ENCODE data around the gene PAPSS2.
"Not testable (repeated sequence)": the region's sequence is repeated elsewhere in the genome, so short reads cannot be mapped to it uniquely, and the experiment has no call there.

The PAPSS2 gene

GRCh38 chr10:87630171-87630570 is 29.5 kb upstream of the PAPSS2 start:
- no peaks in the 10 kb centered on the region for H3K27me3 Mint-ChIP-seq (ENCODE audit: low read depth)
- no peak overlapping the region for H3K27ac Mint-ChIP-seq
- peaks cover 3% of the 10 kb centered on the region for H3K36me3 Mint-ChIP-seq (ENCODE audit: low read depth)
- DNase-seq (ENCODE audit: low spot score): no peak
- no peak overlapping the region for H3K4me3 Mint-ChIP-seq
- H3K4me1 Mint-ChIP-seq (ENCODE audit: low read depth): no peaks in the 10 kb centered on the region
- H3K9me3 Mint-ChIP-seq: peaks cover 5% of the 10 kb centered on the region

DNA sequence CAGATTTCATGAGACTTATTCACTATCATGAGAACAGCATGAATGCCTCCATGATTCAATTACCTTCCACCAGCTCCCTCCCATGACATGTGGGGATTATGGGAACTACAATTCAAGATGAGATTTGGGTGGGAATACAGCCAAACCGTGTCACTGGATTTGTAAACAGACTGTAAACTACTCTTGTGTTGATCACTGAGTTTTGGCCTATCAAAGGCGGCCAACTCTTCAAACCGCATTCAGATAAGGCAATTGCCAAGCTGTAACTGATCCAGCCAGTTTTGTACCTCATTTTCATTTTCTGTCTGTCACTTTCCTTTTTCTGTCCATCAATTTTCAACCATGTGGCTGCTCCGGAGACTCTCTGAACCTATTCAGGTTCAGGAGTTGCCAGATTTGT is 27.2 kb upstream of the PAPSS2 start:
- peaks cover 9% of the 10 kb centered on the region for H3K9me3 Mint-ChIP-seq
- peaks cover 3% of the 10 kb centered on the region for H3K36me3 Mint-ChIP-seq (ENCODE audit: low read depth)
- DNase-seq (ENCODE audit: low spot score): no peak

GRCh38 chr10:87634311-87634710 is 25.4 kb upstream of the PAPSS2 start:
- H3K36me3 Mint-ChIP-seq (ENCODE audit: low read depth): peaks cover 3% of the 10 kb centered on the region
- no peak for DNase-seq (ENCODE audit: low spot score)
- no peak overlapping the region for H3K27ac Mint-ChIP-seq
- H3K27me3 Mint-ChIP-seq (ENCODE audit: low read depth): no peaks in the 10 kb centered on the region
- no peak overlapping the region for H3K4me3 Mint-ChIP-seq
- H3K9me3 Mint-ChIP-seq: peaks cover 9% of the 10 kb centered on the region
- peaks cover 14% of the 10 kb centered on the region for H3K4me1 Mint-ChIP-seq (ENCODE audit: low read depth)

More for the DNA sequence above, 27.2 kb upstream of the PAPSS2 start:
- no peak overlapping the region for H3K4me3 Mint-ChIP-seq
- peaks cover 14% of the 10 kb centered on the region for H3K4me1 Mint-ChIP-seq (ENCODE audit: low read depth)
- no peaks in the 10 kb centered on the region for H3K27me3 Mint-ChIP-seq (ENCODE audit: low read depth)
- H3K27ac Mint-ChIP-seq: no peak overlapping the region

DNA sequence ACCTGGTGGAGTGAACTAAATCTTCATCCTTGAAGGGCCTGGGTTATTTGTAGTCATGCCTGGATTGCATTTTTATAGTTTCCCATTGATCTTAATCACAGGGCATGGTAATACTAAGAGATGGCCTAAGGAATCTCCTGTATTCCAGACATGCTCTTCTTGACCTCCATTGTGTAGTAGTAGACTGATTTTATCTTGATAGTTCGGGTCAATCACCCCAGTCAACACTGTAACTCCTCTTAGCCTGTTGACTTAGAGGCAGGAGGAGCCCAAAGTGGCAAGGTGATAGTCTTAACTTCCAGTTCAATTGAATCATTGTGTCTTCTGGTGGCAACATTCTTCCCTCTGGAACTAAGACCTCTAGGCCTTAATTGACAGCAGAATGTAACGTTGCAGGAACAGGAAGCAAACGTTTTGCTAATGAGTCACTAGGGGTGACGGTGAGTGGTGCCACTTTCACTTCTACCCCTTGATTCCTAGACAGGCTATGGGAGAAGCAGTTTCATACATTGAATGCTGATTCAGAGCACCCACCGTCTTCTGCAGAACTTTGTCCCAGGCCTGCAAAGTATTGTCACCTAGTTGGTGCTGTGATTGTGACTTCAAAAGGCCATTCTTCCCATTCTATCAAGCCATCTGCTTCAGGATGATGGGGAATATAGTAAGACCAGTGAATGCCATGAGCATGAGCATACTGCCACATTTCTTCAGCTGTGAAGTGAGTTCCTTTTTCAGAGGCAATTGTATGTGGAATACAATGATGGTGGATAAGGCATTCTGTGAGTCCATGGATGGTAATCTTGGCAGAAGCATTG is 24.0 kb upstream of the PAPSS2 start:
- peaks cover 9% of the 10 kb centered on the region for H3K9me3 Mint-ChIP-seq
- peaks cover 3% of the 10 kb centered on the region for H3K36me3 Mint-ChIP-seq (ENCODE audit: low read depth)
- H3K4me3 Mint-ChIP-seq: no peak overlapping the region
- peaks cover 14% of the 10 kb centered on the region for H3K4me1 Mint-ChIP-seq (ENCODE audit: low read depth)
- no peaks in the 10 kb centered on the region for H3K27me3 Mint-ChIP-seq (ENCODE audit: low read depth)
- peak; percentile 49 for DNase-seq (ENCODE audit: low spot score)
- peak overlapping the region; percentile 60 for H3K27ac Mint-ChIP-seq

GRCh38 chr10:87636313-87636915 is 23.3 kb upstream of the PAPSS2 start:
- peaks cover 14% of the 10 kb centered on the region for H3K4me1 Mint-ChIP-seq (ENCODE audit: low read depth)
- H3K27ac Mint-ChIP-seq: no peak overlapping the region
- H3K9me3 Mint-ChIP-seq: peaks cover 9% of the 10 kb centered on the region

GRCh38 chr10:87639493-87639892 is 20.2 kb upstream of the PAPSS2 start:
- no peaks in the 10 kb centered on the region for H3K27me3 Mint-ChIP-seq (ENCODE audit: low read depth)

More at GRCh38 chr10:87636313-87636915, 23.3 kb upstream of the PAPSS2 start:
- no peak for DNase-seq (ENCODE audit: low spot score)
- Mint-ChIP-seq H3K36me3 (ENCODE audit: low read depth) (peaks cover 3% of the 10 kb centered on the region), H3K27me3 (ENCODE audit: low read depth) (no peaks in the 10 kb centered on the region), H3K4me3 (no peak overlapping the region)

GRCh38 chr10:87640043-87640442 is 19.6 kb upstream of the PAPSS2 start:
- Mint-ChIP-seq H3K36me3 (ENCODE audit: low read depth) (no peaks in the 10 kb centered on the region), H3K4me1 (ENCODE audit: low read depth) (peaks cover 14% of the 10 kb centered on the region), H3K4me3 (no peak overlapping the region), H3K27me3 (ENCODE audit: low read depth) (no peaks in the 10 kb centered on the region), H3K9me3 (peaks cover 5% of the 10 kb centered on the region), H3K27ac (no peak overlapping the region)
- DNase-seq (ENCODE audit: low spot score): no peak

More at GRCh38 chr10:87639493-87639892, 20.2 kb upstream of the PAPSS2 start:
- peaks cover 3% of the 10 kb centered on the region for H3K36me3 Mint-ChIP-seq (ENCODE audit: low read depth)
- H3K9me3 Mint-ChIP-seq: peaks cover 9% of the 10 kb centered on the region
- H3K27ac Mint-ChIP-seq: no peak overlapping the region
- no peak for DNase-seq (ENCODE audit: low spot score)
- H3K4me1 Mint-ChIP-seq (ENCODE audit: low read depth): peaks cover 14% of the 10 kb centered on the region
- H3K4me3 Mint-ChIP-seq: no peak overlapping the region

GRCh38 chr10:87642486-87642885 is 17.2 kb upstream of the PAPSS2 start:
- Mint-ChIP-seq H3K27me3 (ENCODE audit: low read depth) (no peaks in the 10 kb centered on the region), H3K4me3 (no peak overlapping the region), H3K9me3 (no peaks in the 10 kb centered on the region), H3K27ac (no peak overlapping the region), H3K4me1 (ENCODE audit: low read depth) (no peaks in the 10 kb centered on the region), H3K36me3 (ENCODE audit: low read depth) (no peaks in the 10 kb centered on the region)
- no peak for DNase-seq (ENCODE audit: low spot score)

DNA sequence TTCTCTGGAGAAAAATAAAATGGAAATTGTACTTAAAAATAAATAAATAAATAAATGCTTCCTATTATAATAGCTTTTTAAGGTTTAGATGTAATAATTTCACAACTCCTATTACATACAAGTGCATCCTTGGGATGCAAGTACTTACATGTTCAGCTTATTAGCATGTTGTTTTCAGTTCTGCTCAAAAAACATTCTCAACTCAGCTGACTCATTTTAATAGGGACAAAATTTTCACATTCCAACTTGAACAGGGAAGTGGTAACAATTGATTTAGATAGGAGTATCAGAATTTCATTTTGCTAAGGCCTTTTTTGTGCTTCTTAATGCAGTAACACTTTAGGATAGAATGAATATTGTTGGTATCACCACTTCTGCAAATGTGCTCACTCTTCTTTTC is 16.7 kb upstream of the PAPSS2 start:
- Mint-ChIP-seq H3K4me3 (no peak overlapping the region), H3K27me3 (ENCODE audit: low read depth) (no peaks in the 10 kb centered on the region), H3K9me3 (no peaks in the 10 kb centered on the region), H3K36me3 (ENCODE audit: low read depth) (no peaks in the 10 kb centered on the region), H3K4me1 (ENCODE audit: low read depth) (no peaks in the 10 kb centered on the region), H3K27ac (no peak overlapping the region)
- DNase-seq (ENCODE audit: low spot score): no peak

- H3K27ac Mint-ChIP-seq: no peak overlapping the region
- DNase-seq (ENCODE audit: low spot score): no peak
- H3K27me3 Mint-ChIP-seq (ENCODE audit: low read depth): no peaks in the 10 kb centered on the region
- H3K4me3 Mint-ChIP-seq: no peak overlapping the region
- no peaks in the 10 kb centered on the region for H3K9me3 Mint-ChIP-seq
- no peaks in the 10 kb centered on the region for H3K36me3 Mint-ChIP-seq (ENCODE audit: low read depth)
- no peaks in the 10 kb centered on the region for H3K4me1 Mint-ChIP-seq (ENCODE audit: low read depth)
Observed at GRCh38 chr10:87643920-87644319, 15.8 kb upstream of the PAPSS2 start.

GRCh38 chr10:87644500-87644899 is 15.2 kb upstream of the PAPSS2 start:
- not testable (repeated sequence) for H3K4me1 Mint-ChIP-seq (ENCODE audit: low read depth); H3K27me3 Mint-ChIP-seq (ENCODE audit: low read depth); H3K27ac Mint-ChIP-seq; H3K9me3 Mint-ChIP-seq; H3K4me3 Mint-ChIP-seq; DNase-seq (ENCODE audit: low spot score); H3K36me3 Mint-ChIP-seq (ENCODE audit: low read depth)

GRCh38 chr10:87646192-87646909 is 13.3 kb upstream of the PAPSS2 start:
- Mint-ChIP-seq H3K27ac (no peak overlapping the region), H3K9me3 (no peaks in the 10 kb centered on the region), H3K4me3 (no peak overlapping the region), H3K36me3 (ENCODE audit: low read depth) (no peaks in the 10 kb centered on the region), H3K27me3 (ENCODE audit: low read depth) (no peaks in the 10 kb centered on the region), H3K4me1 (ENCODE audit: low read depth) (no peaks in the 10 kb centered on the region)
- DNase-seq (ENCODE audit: low spot score): no peak

DNA sequence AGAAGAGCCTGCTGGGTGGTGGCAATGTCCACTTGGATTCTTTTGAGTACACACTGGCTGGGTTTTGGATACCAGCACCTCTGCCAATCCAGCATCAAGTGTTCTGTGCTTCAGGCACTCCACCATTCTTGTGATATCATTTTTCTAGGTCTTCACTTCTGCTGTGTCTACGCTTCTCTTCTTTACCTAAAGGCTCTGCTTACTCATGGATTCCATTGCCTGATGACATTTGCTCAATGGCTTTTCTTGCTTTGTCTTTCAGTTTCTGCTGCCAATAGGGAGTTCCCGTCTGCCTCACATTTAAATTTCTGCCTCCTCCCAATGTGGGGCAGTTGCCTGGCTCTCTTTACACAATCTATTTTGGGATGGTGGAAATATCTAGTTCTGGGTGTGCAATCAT is 12.7 kb upstream of the PAPSS2 start:
- Mint-ChIP-seq H3K4me3 (no peak overlapping the region), H3K4me1 (ENCODE audit: low read depth) (no peaks in the 10 kb centered on the region), H3K27me3 (ENCODE audit: low read depth) (peaks cover 5% of the 10 kb centered on the region), H3K36me3 (ENCODE audit: low read depth) (no peaks in the 10 kb centered on the region), H3K9me3 (no peaks in the 10 kb centered on the region), H3K27ac (no peak overlapping the region)
- DNase-seq (ENCODE audit: low spot score): peak; percentile 27
